Measurements from ENCODE around the gene HIRIP3. TPM values are rescaled to one million over a fixed set of nuclear protein-coding genes. Genes with fewer than 3 reads are reported as not detected.
"Not testable (repeated sequence)": the region's sequence is repeated elsewhere in the genome, so short reads cannot be mapped to it uniquely, and the experiment has no call there.

Gene HIRIP3
- total RNA-seq, 1 donor from 2014 or later: 4.7 TPM

GRCh38 chr16:29961479-29962343 lies 33.7 kb downstream of the HIRIP3 start, which contains the start of gene TMEM219:
Gene TMEM219, plus strand, starts transcription at chr16:29962079. Its CDS starts 1,065 bp downstream, at chr16:29963144.
- Histone ChIP-seq H3K36me3 (no peaks in the 10 kb centered on the region), H3K9ac (peak within 1 kb of the TSS; percentile 9), H2AFZ (replicated peaks) (peak within 1 kb of the TSS; percentile 90), H3K79me2 (ENCODE audit: low read depth) (no peaks in the 10 kb centered on the region), H3K4me2 (peak within 1 kb of the TSS; percentile 96), H3K4me1 (peaks cover 7% of the 10 kb centered on the region), H3F3A (ENCODE audit: low read depth) (peaks cover 16% of the 10 kb centered on the region), H4K20me1 (ENCODE audit: low read depth) (no peaks in the 10 kb centered on the region), H3K27me3 (no peaks in the 10 kb centered on the region), H3K9me3 (ENCODE audit: low read depth) (no peaks in the 10 kb centered on the region), H3K27ac (no peak within 1 kb of the TSS), H3K4me3 (peak within 1 kb of the TSS; percentile 66)
- DNase-seq (ENCODE audit: low spot score): peak; percentile 94
- peak; percentile 50 for TF ChIP-seq CTCF (IDR thresholded peaks at IDR 0.05)
- TF ChIP-seq EZH2phosphoT487 (IDR thresholded peaks at IDR 0.05): no peak
- peak; percentile 27 for TF ChIP-seq EZH2 (IDR thresholded peaks at IDR 0.05)
- peaks cover 2% of the 10 kb centered on the region for H3K27me3 Mint-ChIP-seq (ENCODE audit: insufficient read depth, low read depth)
- H3K36me3 Mint-ChIP-seq: peaks cover 7% of the 10 kb centered on the region
- no peaks in the 10 kb centered on the region for H3K9me3 Mint-ChIP-seq
- peak within 1 kb of the TSS; percentile 91 for H3K4me3 Mint-ChIP-seq
- H3K4me1 Mint-ChIP-seq: peaks cover 21% of the 10 kb centered on the region
- peak within 1 kb of the TSS; percentile 38 for H3K27ac Mint-ChIP-seq

DNA sequence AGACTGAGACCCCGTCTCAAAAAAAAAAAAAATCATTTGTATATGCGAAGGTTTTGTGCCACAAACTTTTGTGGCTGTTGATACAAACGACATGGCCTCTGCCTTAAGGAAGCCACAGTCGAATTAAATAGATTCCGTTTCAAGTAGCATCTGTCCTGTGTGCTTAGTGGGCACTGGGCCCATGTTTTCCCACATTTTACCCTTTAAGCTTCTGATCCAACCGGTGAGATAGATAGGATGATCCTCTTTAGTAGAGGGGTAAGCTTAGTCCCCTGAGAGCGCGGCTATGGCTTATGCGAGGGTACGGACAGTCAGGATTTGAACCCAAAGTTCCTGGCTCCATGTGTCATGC lies 34.3 kb downstream of the HIRIP3 start:
- H3K4me3 ChIP-seq: peak overlapping the region; percentile 66
- H3K27me3 ChIP-seq: no peaks in the 10 kb centered on the region
- no peaks in the 10 kb centered on the region for H3K9me3 ChIP-seq (ENCODE audit: low read depth)
- peaks cover 7% of the 10 kb centered on the region for H3K4me1 ChIP-seq
- H4K20me1 ChIP-seq (ENCODE audit: low read depth): no peaks in the 10 kb centered on the region
- TF ChIP-seq CTCF (IDR thresholded peaks at IDR 0.05) (no peak), EZH2phosphoT487 (IDR thresholded peaks at IDR 0.05) (no peak), EZH2 (IDR thresholded peaks at IDR 0.05) (no peak)
- H3K9ac ChIP-seq: no peak overlapping the region
- H3K27ac Mint-ChIP-seq: peak overlapping the region; percentile 38
- peaks cover 16% of the 10 kb centered on the region for H3F3A ChIP-seq (ENCODE audit: low read depth)
- no peaks in the 10 kb centered on the region for H3K36me3 ChIP-seq
- H3K27me3 Mint-ChIP-seq (ENCODE audit: insufficient read depth, low read depth): peaks cover 2% of the 10 kb centered on the region
- H3K9me3 Mint-ChIP-seq: no peaks in the 10 kb centered on the region
- peak overlapping the region; percentile 90 for H2AFZ ChIP-seq (replicated peaks)
- peaks cover 6% of the 10 kb centered on the region for H3K36me3 Mint-ChIP-seq
- no peak for DNase-seq (ENCODE audit: low spot score)
- peaks cover 20% of the 10 kb centered on the region for H3K4me1 Mint-ChIP-seq
- no peak overlapping the region for H3K27ac ChIP-seq
- H3K79me2 ChIP-seq (ENCODE audit: low read depth): no peaks in the 10 kb centered on the region
- H3K4me2 ChIP-seq: peak overlapping the region; percentile 96
- H3K4me3 Mint-ChIP-seq: peak overlapping the region; percentile 85

DNA sequence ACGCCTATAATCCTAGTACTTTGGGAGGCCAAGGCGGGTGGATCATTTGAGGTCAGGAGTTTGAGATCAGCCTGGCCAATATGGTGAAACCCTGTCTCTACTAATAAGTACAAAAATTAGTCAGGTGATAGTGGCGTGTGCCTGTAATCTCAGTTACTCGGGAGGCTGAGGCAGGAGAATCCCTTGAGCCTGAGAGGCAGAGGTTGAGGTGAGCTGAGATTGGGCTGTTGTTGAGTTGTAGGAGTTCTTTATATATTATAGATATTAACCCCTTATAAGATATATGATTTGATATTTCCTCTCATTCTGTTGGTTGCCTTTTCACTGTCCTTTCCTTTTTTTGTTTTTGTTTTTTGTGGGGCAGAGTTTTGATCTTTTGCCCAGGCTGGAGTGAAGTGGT lies 35.6 kb downstream of the HIRIP3 start:
- not testable (repeated sequence) for H3K27ac Mint-ChIP-seq; H3K4me3 ChIP-seq; H3K27me3 ChIP-seq; H3K27me3 Mint-ChIP-seq (ENCODE audit: insufficient read depth, low read depth); H3K4me1 ChIP-seq; H3K9me3 Mint-ChIP-seq; H3K4me2 ChIP-seq; H3K36me3 Mint-ChIP-seq; H4K20me1 ChIP-seq (ENCODE audit: low read depth); H3K9ac ChIP-seq; H3K36me3 ChIP-seq; H3K9me3 ChIP-seq (ENCODE audit: low read depth); DNase-seq (ENCODE audit: low spot score); H3K79me2 ChIP-seq (ENCODE audit: low read depth); H3K27ac ChIP-seq; H2AFZ ChIP-seq (replicated peaks)
- Mint-ChIP-seq H3K4me1 (peaks cover 18% of the 10 kb centered on the region), H3K4me3 (peak overlapping the region; percentile 60)
- H3F3A ChIP-seq (ENCODE audit: low read depth): peaks cover 16% of the 10 kb centered on the region

DNA sequence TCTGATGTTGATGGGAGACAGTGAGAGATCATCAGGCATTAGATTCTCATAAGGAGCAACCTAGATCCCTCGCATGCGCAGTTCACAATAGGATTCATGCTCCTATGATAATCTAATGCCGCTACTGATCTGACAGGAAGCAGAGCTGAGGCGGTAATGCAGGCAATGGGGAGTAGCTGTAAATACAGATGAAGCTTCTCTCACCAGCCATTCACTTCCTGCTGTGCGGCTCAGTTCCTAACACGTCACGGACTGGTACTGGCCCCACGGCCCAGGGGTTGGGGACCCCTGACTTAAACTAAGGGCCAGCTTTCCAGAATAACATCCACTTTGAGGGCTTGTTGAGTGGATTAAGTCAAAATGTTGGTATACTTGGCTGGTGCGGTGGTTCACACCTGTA lies 36.1 kb downstream of the HIRIP3 start:
- peaks cover 7% of the 10 kb centered on the region for H3K4me1 ChIP-seq
- DNase-seq (ENCODE audit: low spot score): no peak

More for the DNA sequence above, 36.1 kb downstream of the HIRIP3 start:
- Histone ChIP-seq H3K4me3 (no peak overlapping the region), H4K20me1 (ENCODE audit: low read depth) (no peaks in the 10 kb centered on the region), H2AFZ (replicated peaks) (no peak overlapping the region), H3K4me2 (no peak overlapping the region), H3K27me3 (no peaks in the 10 kb centered on the region), H3K27ac (no peak overlapping the region), H3K9ac (no peak overlapping the region), H3K36me3 (no peaks in the 10 kb centered on the region), H3K9me3 (ENCODE audit: low read depth) (no peaks in the 10 kb centered on the region), H3F3A (ENCODE audit: low read depth) (peaks cover 16% of the 10 kb centered on the region), H3K79me2 (ENCODE audit: low read depth) (no peaks in the 10 kb centered on the region)
- no peaks in the 10 kb centered on the region for H3K36me3 Mint-ChIP-seq
- no peak overlapping the region for H3K27ac Mint-ChIP-seq
- no peaks in the 10 kb centered on the region for H3K9me3 Mint-ChIP-seq
- peaks cover 18% of the 10 kb centered on the region for H3K4me1 Mint-ChIP-seq
- peaks cover 2% of the 10 kb centered on the region for H3K27me3 Mint-ChIP-seq (ENCODE audit: insufficient read depth, low read depth)
- no peak overlapping the region for H3K4me3 Mint-ChIP-seq
- TF ChIP-seq EZH2phosphoT487 (IDR thresholded peaks at IDR 0.05) (no peak), CTCF (IDR thresholded peaks at IDR 0.05) (no peak), EZH2 (IDR thresholded peaks at IDR 0.05) (no peak)
